GM23338 (cell line): ENCODE data around the gene DLG4. TPM values are rescaled to one million over a fixed set of nuclear protein-coding genes. Genes with fewer than 3 reads are reported as not detected.

Source experiments
- ATAC-seq: fragments of 200-7000 bp; cut with Tn5 transposase; 3 replicates; pipeline ENCODE4 v1.9.1; 2020
- DNase-seq: peaks from one replicate; pipeline ENCODE4 v3.0.0-alpha.2; 2015; ENCODE audit warnings: low spot score
- H2AFZ ChIP-seq: fragments of 200-600 bp; sonication (generic); 2 replicates; pipeline ENCODE4 v1.8.0; 2016; ENCODE audit warnings: antibody characterized with exemption, mild to moderate bottlenecking, moderate library complexity
- H3F3A ChIP-seq: fragments of 200-600 bp; sonication (generic); replicated peaks from 2 replicates; pipeline ENCODE4 v1.8.0; 2017; ENCODE audit warnings: antibody characterized with exemption, mixed run types, low read depth
- H3K27ac ChIP-seq: fragments of 200-600 bp; sonication (generic); 2 replicates; pipeline ENCODE4 v1.6.1; 2016; ENCODE audit warnings: low read depth
- H3K27me3 ChIP-seq: fragments of 200-600 bp; sonication (generic); 2 replicates; pipeline ENCODE4 v1.8.0; 2016; ENCODE audit warnings: mild to moderate bottlenecking, mixed run types, moderate library complexity; ENCODE audit not compliant: insufficient read depth
- H3K36me3 ChIP-seq: fragments of 200-600 bp; sonication (generic); 2 replicates; pipeline ENCODE4 v1.8.0; 2016; ENCODE audit warnings: mild to moderate bottlenecking; ENCODE audit not compliant: insufficient read depth
- H3K4me1 ChIP-seq: fragments of 200-600 bp; sonication (generic); 2 replicates; pipeline ENCODE4 v1.8.0; 2016; ENCODE audit warnings: mild to moderate bottlenecking, moderate library complexity; ENCODE audit not compliant: insufficient read depth
- H3K4me2 ChIP-seq: fragments of 200-600 bp; sonication (generic); 2 replicates; pipeline ENCODE4 v1.7.1; 2017; ENCODE audit warnings: mixed run types
- H3K4me3 ChIP-seq: fragments of 200-600 bp; sonication (generic); 2 replicates; pipeline ENCODE4 v1.6.1; 2016; ENCODE audit warnings: mixed run types
- H3K79me2 ChIP-seq: fragments of 200-600 bp; sonication (generic); replicated peaks from 2 replicates; pipeline ENCODE4 v1.8.0; 2017; ENCODE audit warnings: mild to moderate bottlenecking; ENCODE audit not compliant: insufficient read depth
- H3K9me2 ChIP-seq: fragments of 200-600 bp; sonication (generic); 2 replicates; pipeline ENCODE4 v1.8.0; 2017; ENCODE audit not compliant: insufficient read depth
- H4K20me1 ChIP-seq: fragments of 200-600 bp; sonication (generic); replicated peaks from 2 replicates; pipeline ENCODE4 v1.8.0; 2017; ENCODE audit warnings: mild to moderate bottlenecking; ENCODE audit not compliant: insufficient read depth
- H3K27ac Mint-ChIP-seq: 2 replicates; pipeline ENCODE4 v1.8.0; 2020; ENCODE audit warnings: inconsistent platforms, mild to moderate bottlenecking, moderate library complexity, mixed read lengths
- H3K27me3 Mint-ChIP-seq: 3 replicates; pipeline ENCODE4 v1.8.0; 2022; ENCODE audit warnings: low read depth, mild to moderate bottlenecking, moderate library complexity, mixed read lengths, inconsistent platforms; ENCODE audit not compliant: insufficient read depth, poor library complexity
- H3K36me3 Mint-ChIP-seq: 3 replicates; pipeline ENCODE4 v1.8.0; 2021; ENCODE audit warnings: low read depth, mild to moderate bottlenecking, inconsistent platforms, moderate library complexity, mixed read lengths
- H3K4me1 Mint-ChIP-seq: 3 replicates; pipeline ENCODE4 v1.8.0; 2020; ENCODE audit warnings: mild to moderate bottlenecking, inconsistent platforms, mixed read lengths
- H3K4me3 Mint-ChIP-seq: 3 replicates; pipeline ENCODE4 v1.8.0; 2021; ENCODE audit warnings: moderate library complexity, mild to moderate bottlenecking, inconsistent platforms, mixed read lengths
- H3K9me3 Mint-ChIP-seq: 3 replicates; pipeline ENCODE4 v1.8.0; 2020; ENCODE audit warnings: moderate library complexity, mild to moderate bottlenecking, inconsistent platforms, mixed read lengths
- CREB1 ChIP-seq: fragments of 250-450 bp; sonication (Bioruptor Pico); IDR thresholded peaks from 2 replicates; pipeline ENCODE4 v1.5.0; 2020; ENCODE audit warnings: low read depth, mild to moderate bottlenecking, moderate library complexity
- CTCF ChIP-seq, 2 experiments: fragments of 200-600 bp in 1 of 2; sonication (generic) in 1 of 2; conservative IDR thresholded peaks; 2 replicates each; pipeline versions ENCODE4 v1.5.1 to v1.6.1; 2016 to 2017; ENCODE audit warnings: antibody characterized with exemption in 2 of 2, low read depth in 2 of 2, mild to moderate bottlenecking in 2 of 2, moderate library complexity in 1 of 2
- ETS1 ChIP-seq: IDR thresholded peaks from 2 replicates; pipeline ENCODE4 v1.6.1; 2016; ENCODE audit warnings: antibody characterized with exemption
- EZH2 ChIP-seq: fragments of 200-600 bp; sonication (generic); IDR thresholded peaks from one replicate; pipeline ENCODE4 v1.8.0; 2017; ENCODE audit warnings: antibody characterized with exemption, mild to moderate bottlenecking, low read depth; ENCODE audit not compliant: unreplicated experiment
- EZH2phosphoT487 ChIP-seq: fragments of 200-600 bp; sonication (generic); IDR thresholded peaks from one replicate; pipeline ENCODE4 v1.8.1; 2018; ENCODE audit warnings: antibody characterized with exemption; ENCODE audit not compliant: unreplicated experiment
- JUNB ChIP-seq: IDR thresholded peaks from one replicate; pipeline ENCODE4 v1.6.1; 2016; ENCODE audit warnings: antibody characterized with exemption; ENCODE audit not compliant: unreplicated experiment
- NANOG ChIP-seq: IDR thresholded peaks from 2 replicates; pipeline ENCODE4 v1.6.1; 2016; ENCODE audit warnings: antibody characterized with exemption, borderline replicate concordance
- POLR2AphosphoS5 ChIP-seq: IDR thresholded peaks from 2 replicates; pipeline ENCODE4 v1.6.1; 2016; ENCODE audit warnings: antibody characterized with exemption, low read depth
- REST ChIP-seq: IDR thresholded peaks from one replicate; pipeline ENCODE4 v1.6.1; 2018; ENCODE audit warnings: antibody characterized with exemption; ENCODE audit not compliant: unreplicated experiment
- STAT1 ChIP-seq: IDR thresholded peaks from one replicate; pipeline ENCODE4 v1.6.1; 2016; ENCODE audit warnings: antibody characterized with exemption; ENCODE audit not compliant: unreplicated experiment
- ZNF114 ChIP-seq: fragments of 250-450 bp; sonication (Bioruptor Pico); IDR thresholded peaks from 2 replicates; pipeline ENCODE4 v1.5.0; 2020; ENCODE audit warnings: mild to moderate bottlenecking, moderate library complexity
- ZNF331 ChIP-seq: fragments of 250-450 bp; sonication (Bioruptor Pico); IDR thresholded peaks from 2 replicates; pipeline ENCODE4 v1.5.0; 2020; ENCODE audit warnings: low read depth, mild to moderate bottlenecking, moderate library complexity
- ZNF462 ChIP-seq: fragments of 250-450 bp; sonication (Bioruptor Pico); IDR thresholded peaks from 2 replicates; pipeline ENCODE4 v1.5.0; 2020; ENCODE audit warnings: mild to moderate bottlenecking, moderate library complexity
- polyA plus RNA-seq: library from polyadenylated mRNA; unstranded; fragments of >200 nt; fragmentation: Nextera tagmentation; extraction: Ambion mirVana; gene quantifications from 2 replicates; pipeline ENCODE4 v1.2.1, GENCODE V29; 2016
- total RNA-seq: library from RNA; depleted of rRNA; stranded (reverse); fragments of >200 nt; shearing (Covaris generic); gene quantifications from 2 replicates; pipeline ENCODE4 v1.2.3, GENCODE V29; 2014

Gene DLG4
- total and polyA plus RNA-seq, 2 experiments from 2014 or later: 11.1 to 31.0 TPM

- no peaks in the 10 kb centered on the region for H3K9me2 ChIP-seq
- no peak for DNase-seq
- TF ChIP-seq ZNF114 (CRISPR knock-in tag) (no peak), CTCF (conservative IDR thresholded peaks at IDR 0.05; ENCODE audit: low read depth in 2 of 2) (no peak), ETS1 (no peak), STAT1 (no peak), ZNF331 (no peak), NANOG (no peak), CREB1 (CRISPR knock-in tag) (no peak), JUNB (no peak), EZH2phosphoT487 (no peak), EZH2 (no peak), ZNF462 (no peak), POLR2AphosphoS5 (no peak), REST (no peak)
- H3F3A ChIP-seq: peaks cover 2% of the 10 kb centered on the region; the same call in 1 of the 2 replicates
- H2AFZ ChIP-seq: no peak overlapping the region
- peaks cover 65% of the 10 kb centered on the region for H3K36me3 Mint-ChIP-seq
- H3K36me3 ChIP-seq: peaks cover 4% of the 10 kb centered on the region; the same call in 1 of the 2 replicates
- peaks cover 41% of the 10 kb centered on the region for H3K79me2 ChIP-seq
- no peak overlapping the region for H3K4me2 ChIP-seq
- no peaks in the 10 kb centered on the region for H3K9me3 Mint-ChIP-seq
- H3K4me3 Mint-ChIP-seq: no peak overlapping the region
- H3K27ac Mint-ChIP-seq: no peak overlapping the region
- H3K4me1 ChIP-seq: peaks cover 15% of the 10 kb centered on the region; the same call in 1 of the 2 replicates
- peaks cover 13% of the 10 kb centered on the region for H3K27me3 Mint-ChIP-seq
- ATAC-seq: no peak
- peaks cover 37% of the 10 kb centered on the region for H4K20me1 ChIP-seq
- H3K4me1 Mint-ChIP-seq: peaks cover 16% of the 10 kb centered on the region
- H3K27ac ChIP-seq: no peak overlapping the region
- H3K27me3 ChIP-seq: no peaks in the 10 kb centered on the region
- H3K4me3 ChIP-seq: no peak overlapping the region
These were observed 9.3 kb upstream of the DLG4 start for GRCh38 chr17:7228920-7229319.
